HG03045 (cell line): ENCODE data around the gene TFDP1.
"Not testable (repeated sequence)": the region's sequence is repeated elsewhere in the genome, so short reads cannot be mapped to it uniquely, and the experiment has no call there.

Experiments used
- ATAC-seq: cut with Tn5 transposase; IDR thresholded peaks from one replicate; pipeline ENCODE4 v1.9.1; 2021; ENCODE audit warnings: mild to moderate bottlenecking, moderate library complexity; ENCODE audit not compliant: unreplicated experiment

TFDP1 gene

GRCh38 chr13:113550453-113550852 lies 34.1 kb upstream of the TFDP1 start:
- ATAC-seq, result no peak

GRCh38 chr13:113551081-113552000 lies 33.2 kb upstream of the TFDP1 start:
- ATAC-seq, result no peak

- ATAC-seq, result no peak
Measured at GRCh38 chr13:113552079-113552478, 32.5 kb upstream of the TFDP1 start.

- ATAC-seq, result no peak
Measured at GRCh38 chr13:113552786-113553434, 31.6 kb upstream of the TFDP1 start.

- ATAC-seq, result no peak
Measured at GRCh38 chr13:113553511-113554332, 30.8 kb upstream of the TFDP1 start.

- no peak for ATAC-seq
Measured at GRCh38 chr13:113554333-113554700, 30.2 kb upstream of the TFDP1 start.

- ATAC-seq, result no peak
Measured at GRCh38 chr13:113555141-113555540, 29.4 kb upstream of the TFDP1 start.

GRCh38 chr13:113557013-113557412 lies 27.5 kb upstream of the TFDP1 start:
- no peak for ATAC-seq

GRCh38 chr13:113558461-113558860 lies 26.1 kb upstream of the TFDP1 start:
- no peak for ATAC-seq

GRCh38 chr13:113559061-113559460 lies 25.5 kb upstream of the TFDP1 start:
- no peak for ATAC-seq

GRCh38 chr13:113559901-113560644 lies 24.5 kb upstream of the TFDP1 start:
- no peak for ATAC-seq

- no peak for ATAC-seq
Measured at GRCh38 chr13:113560645-113561416, 23.7 kb upstream of the TFDP1 start.

- ATAC-seq, result no peak
Measured at GRCh38 chr13:113561417-113562084, 23.0 kb upstream of the TFDP1 start.

GRCh38 chr13:113562085-113562749 lies 22.3 kb upstream of the TFDP1 start:
- ATAC-seq, result no peak

- no peak for ATAC-seq
Measured at GRCh38 chr13:113562844-113563243, 21.7 kb upstream of the TFDP1 start.

GRCh38 chr13:113563511-113563910 lies 21.0 kb upstream of the TFDP1 start:
- ATAC-seq, result not testable (repeated sequence)

GRCh38 chr13:113564331-113565023 lies 20.1 kb upstream of the TFDP1 start:
- no peak for ATAC-seq

- ATAC-seq, result no peak
Measured at GRCh38 chr13:113565526-113566226, 18.9 kb upstream of the TFDP1 start.
